Osteoblast (primary cell): ENCODE results near the gene NECTIN2. TPM values are rescaled to one million over a fixed set of nuclear protein-coding genes. Genes with fewer than 3 reads are reported as not detected.

ENCODE experiments used
- DNase-seq: peaks from one replicate; pipeline ENCODE4 v3.0.0; 2011; ENCODE audit warnings: low spot score, mixed read lengths; ENCODE audit not compliant: insufficient read length; ENCODE audit errors: missing footprints
- H2AFZ ChIP-seq: 2 replicates; pipeline ENCODE4 v1.6.0; 2011; ENCODE audit warnings: mild to moderate bottlenecking, low read length
- H3K27ac ChIP-seq: 2 replicates; pipeline ENCODE4 v1.5.1; 2011; ENCODE audit warnings: mild to moderate bottlenecking, low read depth, low read length, moderate library complexity
- H3K27me3 ChIP-seq: 2 replicates; pipeline ENCODE4 v1.6.0; 2012; ENCODE audit warnings: mild to moderate bottlenecking, control low read depth, inconsistent platforms, low read length, moderate library complexity; ENCODE audit not compliant: insufficient read depth
- H3K36me3 ChIP-seq: 2 replicates; pipeline ENCODE4 v1.5.1; 2011; ENCODE audit warnings: mild to moderate bottlenecking, low read length, control low read depth, moderate library complexity; ENCODE audit not compliant: insufficient read depth
- H3K4me1 ChIP-seq: 2 replicates; pipeline ENCODE4 v1.5.1; 2011; ENCODE audit warnings: mild to moderate bottlenecking, low read length, control low read depth, moderate library complexity; ENCODE audit not compliant: insufficient read depth
- H3K4me2 ChIP-seq: 2 replicates; pipeline ENCODE4 v1.6.0; 2011; ENCODE audit warnings: mild to moderate bottlenecking, low read length; ENCODE audit not compliant: insufficient read depth
- H3K4me3 ChIP-seq: fragments of 200-600 bp; sonication (generic); 3 replicates; pipeline ENCODE4 v1.5.1; 2012; ENCODE audit warnings: mild to moderate bottlenecking, low read length, inconsistent platforms; ENCODE audit not compliant: insufficient read depth
- H3K79me2 ChIP-seq: 2 replicates; pipeline ENCODE4 v1.6.0; 2012; ENCODE audit warnings: mild to moderate bottlenecking, low read length, control low read depth, inconsistent platforms; ENCODE audit not compliant: insufficient read depth
- H3K9me3 ChIP-seq: 2 replicates; pipeline ENCODE4 v1.5.1; 2011; ENCODE audit warnings: low read depth, low read length, control low read depth
- H4K20me1 ChIP-seq: 2 replicates; pipeline ENCODE4 v1.6.0; 2012; ENCODE audit warnings: mild to moderate bottlenecking, low read length, control low read depth; ENCODE audit not compliant: insufficient read depth
- CTCF ChIP-seq: IDR thresholded peaks from 2 replicates; pipeline ENCODE4 v1.5.1; 2011; ENCODE audit warnings: mild to moderate bottlenecking, low read depth, low read length, moderate library complexity; ENCODE audit errors: extremely low read depth
- total RNA-seq: library from RNA; depleted of rRNA; stranded (reverse); fragments of >200 nt; gene quantifications from 2 replicates; pipeline ENCODE4 v1.2.3, GENCODE V29; 2012

Gene NECTIN2
- total RNA-seq, 1 donor, result 46.0 TPM

GRCh38 chr19:44872661-44873060 is 26.6 kb downstream of the NECTIN2 start:
- H3K9me3 ChIP-seq, result no peaks in the 10 kb centered on the region
- peaks cover 11% of the 10 kb centered on the region for H4K20me1 ChIP-seq
- no peak for TF ChIP-seq CTCF
- peaks cover 1% of the 10 kb centered on the region for H3K79me2 ChIP-seq
- H3K27me3 ChIP-seq, result no peaks in the 10 kb centered on the region
- no peak overlapping the region for H3K27ac ChIP-seq
- peaks cover 62% of the 10 kb centered on the region for H3K36me3 ChIP-seq
- H3K4me2 ChIP-seq, result no peak overlapping the region
- no peak for DNase-seq
- H3K4me3 ChIP-seq, result no peak overlapping the region
- H2AFZ ChIP-seq, result no peak overlapping the region
- H3K4me1 ChIP-seq, result peaks cover 19% of the 10 kb centered on the region

GRCh38 chr19:44874317-44874716 is 28.2 kb downstream of the NECTIN2 start:
- peaks cover 11% of the 10 kb centered on the region for H4K20me1 ChIP-seq
- H3K4me3 ChIP-seq, result no peak overlapping the region
- no peaks in the 10 kb centered on the region for H3K79me2 ChIP-seq
- no peaks in the 10 kb centered on the region for H3K27me3 ChIP-seq
- peaks cover 19% of the 10 kb centered on the region for H3K4me1 ChIP-seq
- H3K9me3 ChIP-seq, result no peaks in the 10 kb centered on the region
- peaks cover 63% of the 10 kb centered on the region for H3K36me3 ChIP-seq
- no peak overlapping the region for H2AFZ ChIP-seq
- TF ChIP-seq CTCF, result no peak
- no peak overlapping the region for H3K27ac ChIP-seq
- peak; percentile 23 for DNase-seq
- H3K4me2 ChIP-seq, result no peak overlapping the region

GRCh38 chr19:44875666-44876451 is 29.8 kb downstream of the NECTIN2 start:
- H3K27me3 ChIP-seq, result no peaks in the 10 kb centered on the region
- peaks cover 8% of the 10 kb centered on the region for H3K4me1 ChIP-seq
- TF ChIP-seq CTCF, result no peak
- H4K20me1 ChIP-seq, result peaks cover 8% of the 10 kb centered on the region
- H2AFZ ChIP-seq, result no peak overlapping the region
- peaks cover 65% of the 10 kb centered on the region for H3K36me3 ChIP-seq
- no peaks in the 10 kb centered on the region for H3K9me3 ChIP-seq
- no peaks in the 10 kb centered on the region for H3K79me2 ChIP-seq
- no peak overlapping the region for H3K27ac ChIP-seq
- no peak overlapping the region for H3K4me3 ChIP-seq
- DNase-seq, result peak; percentile 80
- no peak overlapping the region for H3K4me2 ChIP-seq

- no peak overlapping the region for H3K4me2 ChIP-seq
- no peaks in the 10 kb centered on the region for H3K79me2 ChIP-seq
- no peak for TF ChIP-seq CTCF
- peaks cover 6% of the 10 kb centered on the region for H4K20me1 ChIP-seq
- peak; percentile 64 for DNase-seq
- H3K4me3 ChIP-seq, result no peak overlapping the region
- no peaks in the 10 kb centered on the region for H3K27me3 ChIP-seq
- H3K36me3 ChIP-seq, result peaks cover 55% of the 10 kb centered on the region
- peaks cover 8% of the 10 kb centered on the region for H3K4me1 ChIP-seq
- H3K27ac ChIP-seq, result no peak overlapping the region
- H2AFZ ChIP-seq, result no peak overlapping the region
- no peaks in the 10 kb centered on the region for H3K9me3 ChIP-seq
These were observed 30.9 kb downstream of the NECTIN2 start for GRCh38 chr19:44876930-44877535.
